ENCODE data around the gene OR2W1.

Gene OR2W1

DNA sequence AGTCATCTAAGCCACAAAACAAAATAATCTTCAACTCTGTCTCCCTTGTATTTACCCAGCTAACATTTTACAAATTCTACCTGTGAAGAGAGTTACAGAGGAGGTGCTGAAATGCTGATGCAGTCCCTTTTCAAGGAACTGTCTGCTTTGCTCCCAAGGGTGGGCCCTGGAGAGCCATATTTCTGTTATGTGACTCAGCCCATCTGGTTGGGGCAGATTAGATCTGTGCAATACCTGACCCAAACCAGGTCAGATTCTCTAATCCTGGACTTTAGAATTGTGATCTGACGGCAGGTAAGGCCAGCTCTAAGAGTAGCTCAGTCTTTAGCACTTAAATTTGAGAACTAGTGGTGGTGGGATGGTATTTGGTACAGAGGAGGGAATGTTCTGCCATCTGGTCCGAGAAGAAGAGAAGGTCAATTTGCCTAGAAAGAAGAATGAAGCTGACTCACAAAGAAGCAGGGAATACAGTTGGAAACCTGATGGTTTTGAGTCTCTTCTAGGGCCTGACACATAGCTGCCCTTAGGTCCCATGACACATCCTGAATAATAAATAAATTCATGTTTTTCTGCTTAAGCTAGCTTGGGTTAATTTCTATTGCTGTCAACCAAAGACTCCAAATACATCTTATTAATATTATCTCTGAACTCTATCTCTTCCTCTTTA lies 48.0 kb downstream of the OR2W1 start:
- DNase-seq, result no peak

DNA sequence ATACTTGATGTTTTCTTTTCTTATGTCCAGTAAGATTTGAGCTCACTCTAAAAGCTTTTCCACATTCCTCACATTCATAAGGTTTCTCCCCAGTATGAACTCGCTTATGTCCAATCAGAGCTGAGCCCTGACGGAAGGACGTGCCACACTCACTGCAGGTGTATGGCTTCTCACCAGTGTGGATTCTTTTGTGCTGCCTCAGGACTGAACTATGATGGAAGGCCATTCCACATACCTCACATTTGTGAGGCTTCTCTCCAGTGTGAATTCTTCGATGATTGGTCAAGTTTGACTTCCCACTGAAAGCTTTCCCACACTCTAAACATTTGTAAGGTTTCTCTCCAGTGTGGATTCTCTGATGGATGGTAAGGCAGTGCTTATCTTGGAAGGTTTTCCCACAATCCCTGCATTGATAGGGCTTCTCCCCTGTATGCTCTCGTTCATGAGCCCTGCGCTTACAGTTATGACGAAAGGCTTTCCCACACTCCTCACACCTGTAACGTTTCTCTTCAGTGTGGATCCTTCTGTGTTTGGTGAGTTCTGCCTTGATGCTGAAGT lies 49.8 kb downstream of the OR2W1 start:
- DNase-seq, result no peak

Measured in NCI-H69 (cell line).